ENCODE results near the gene UGT1A10.

- no peak for TF ChIP-seq CTCF (IDR thresholded peaks at IDR 0.05; ENCODE audit: low read depth, low read length, poor library complexity, severe bottlenecking)
- no peak for TF ChIP-seq EZH2phosphoT487 (IDR thresholded peaks at IDR 0.05; ENCODE audit: borderline replicate concordance, low read length)
These were observed 82.3 kb downstream of the UGT1A10 start, which contains the start of gene UGT1A4 for GRCh38 chr2:233718552-233718951.

Measured in DOHH2 (cell line).